ENCODE results near the gene ZNF519.
"Not testable (repeated sequence)": the region's sequence is repeated elsewhere in the genome, so short reads cannot be mapped to it uniquely, and the experiment has no call there.

Gene ZNF519

GRCh38 chr18:14171301-14172141 lies 39.3 kb upstream of the ZNF519 start:
- H3K36me3 ChIP-seq (ENCODE audit: insufficient read depth, insufficient read length, low read length); H3K9me3 ChIP-seq (ENCODE audit: insufficient read depth, low read length); H3K4me1 ChIP-seq (ENCODE audit: insufficient read depth, insufficient read length); H3K9ac ChIP-seq (ENCODE audit: insufficient read length, low read depth); H3K27me3 ChIP-seq (ENCODE audit: insufficient read depth, insufficient read length); DNase-seq (ENCODE audit: low read depth, low spot score); H3K4me3 ChIP-seq (ENCODE audit: insufficient read length, low read depth): not testable (repeated sequence)

GRCh38 chr18:14170367-14171036 lies 38.3 kb upstream of the ZNF519 start:
- H3K9me3 ChIP-seq (ENCODE audit: insufficient read depth, low read length); H3K9ac ChIP-seq (ENCODE audit: insufficient read length, low read depth); DNase-seq (ENCODE audit: low read depth, low spot score); H3K36me3 ChIP-seq (ENCODE audit: insufficient read depth, insufficient read length, low read length); H3K4me1 ChIP-seq (ENCODE audit: insufficient read depth, insufficient read length); H3K4me3 ChIP-seq (ENCODE audit: insufficient read length, low read depth); H3K27me3 ChIP-seq (ENCODE audit: insufficient read depth, insufficient read length): not testable (repeated sequence)

- not testable (repeated sequence) for H3K9me3 ChIP-seq (ENCODE audit: insufficient read depth, low read length); H3K9ac ChIP-seq (ENCODE audit: insufficient read length, low read depth); DNase-seq (ENCODE audit: low read depth, low spot score); H3K36me3 ChIP-seq (ENCODE audit: insufficient read depth, insufficient read length, low read length); H3K27me3 ChIP-seq (ENCODE audit: insufficient read depth, insufficient read length); H3K4me3 ChIP-seq (ENCODE audit: insufficient read length, low read depth); H3K4me1 ChIP-seq (ENCODE audit: insufficient read depth, insufficient read length)
These were observed 30.7 kb upstream of the ZNF519 start for GRCh38 chr18:14162915-14163314.

GRCh38 chr18:14151564-14152113 lies 19.4 kb upstream of the ZNF519 start:
- not testable (repeated sequence) for H3K27me3 ChIP-seq (ENCODE audit: insufficient read depth, insufficient read length); H3K9ac ChIP-seq (ENCODE audit: insufficient read length, low read depth); H3K9me3 ChIP-seq (ENCODE audit: insufficient read depth, low read length); H3K4me3 ChIP-seq (ENCODE audit: insufficient read length, low read depth); H3K4me1 ChIP-seq (ENCODE audit: insufficient read depth, insufficient read length); DNase-seq (ENCODE audit: low read depth, low spot score); H3K36me3 ChIP-seq (ENCODE audit: insufficient read depth, insufficient read length, low read length)

- not testable (repeated sequence) for H3K4me3 ChIP-seq (ENCODE audit: insufficient read length, low read depth); H3K4me1 ChIP-seq (ENCODE audit: insufficient read depth, insufficient read length); H3K9me3 ChIP-seq (ENCODE audit: insufficient read depth, low read length)
These were observed 18.5 kb upstream of the ZNF519 start for GRCh38 chr18:14150766-14151165.

GRCh38 chr18:14149916-14150420 lies 17.7 kb upstream of the ZNF519 start:
- not testable (repeated sequence) for H3K4me3 ChIP-seq (ENCODE audit: insufficient read length, low read depth); H3K9me3 ChIP-seq (ENCODE audit: insufficient read depth, low read length); H3K36me3 ChIP-seq (ENCODE audit: insufficient read depth, insufficient read length, low read length); H3K9ac ChIP-seq (ENCODE audit: insufficient read length, low read depth); DNase-seq (ENCODE audit: low read depth, low spot score); H3K27me3 ChIP-seq (ENCODE audit: insufficient read depth, insufficient read length); H3K4me1 ChIP-seq (ENCODE audit: insufficient read depth, insufficient read length)

More at GRCh38 chr18:14150766-14151165, 18.5 kb upstream of the ZNF519 start:
- not testable (repeated sequence) for H3K9ac ChIP-seq (ENCODE audit: insufficient read length, low read depth); H3K27me3 ChIP-seq (ENCODE audit: insufficient read depth, insufficient read length); DNase-seq (ENCODE audit: low read depth, low spot score); H3K36me3 ChIP-seq (ENCODE audit: insufficient read depth, insufficient read length, low read length)

GRCh38 chr18:14149121-14149850 lies 17.1 kb upstream of the ZNF519 start:
- H3K9me3 ChIP-seq (ENCODE audit: insufficient read depth, low read length); DNase-seq (ENCODE audit: low read depth, low spot score); H3K4me1 ChIP-seq (ENCODE audit: insufficient read depth, insufficient read length); H3K4me3 ChIP-seq (ENCODE audit: insufficient read length, low read depth); H3K27me3 ChIP-seq (ENCODE audit: insufficient read depth, insufficient read length); H3K9ac ChIP-seq (ENCODE audit: insufficient read length, low read depth); H3K36me3 ChIP-seq (ENCODE audit: insufficient read depth, insufficient read length, low read length): not testable (repeated sequence)

GRCh38 chr18:14147935-14148865 lies 16.0 kb upstream of the ZNF519 start:
- not testable (repeated sequence) for DNase-seq (ENCODE audit: low read depth, low spot score); H3K27me3 ChIP-seq (ENCODE audit: insufficient read depth, insufficient read length); H3K36me3 ChIP-seq (ENCODE audit: insufficient read depth, insufficient read length, low read length); H3K4me1 ChIP-seq (ENCODE audit: insufficient read depth, insufficient read length); H3K9ac ChIP-seq (ENCODE audit: insufficient read length, low read depth); H3K9me3 ChIP-seq (ENCODE audit: insufficient read depth, low read length); H3K4me3 ChIP-seq (ENCODE audit: insufficient read length, low read depth)

- H3K27me3 ChIP-seq (ENCODE audit: insufficient read depth, insufficient read length); DNase-seq (ENCODE audit: low read depth, low spot score); H3K36me3 ChIP-seq (ENCODE audit: insufficient read depth, insufficient read length, low read length); H3K9me3 ChIP-seq (ENCODE audit: insufficient read depth, low read length); H3K4me1 ChIP-seq (ENCODE audit: insufficient read depth, insufficient read length); H3K4me3 ChIP-seq (ENCODE audit: insufficient read length, low read depth); H3K9ac ChIP-seq (ENCODE audit: insufficient read length, low read depth): not testable (repeated sequence)
These were observed 14.5 kb upstream of the ZNF519 start for GRCh38 chr18:14146771-14147170.

- DNase-seq (ENCODE audit: low read depth, low spot score); H3K36me3 ChIP-seq (ENCODE audit: insufficient read depth, insufficient read length, low read length); H3K4me1 ChIP-seq (ENCODE audit: insufficient read depth, insufficient read length); H3K9me3 ChIP-seq (ENCODE audit: insufficient read depth, low read length); H3K4me3 ChIP-seq (ENCODE audit: insufficient read length, low read depth); H3K27me3 ChIP-seq (ENCODE audit: insufficient read depth, insufficient read length); H3K9ac ChIP-seq (ENCODE audit: insufficient read length, low read depth): not testable (repeated sequence)
These were observed 13.5 kb upstream of the ZNF519 start for GRCh38 chr18:14145581-14146338.
